HTERT RPE-1 (cell line): ENCODE data around the gene TPX2.

Experiments
- in situ Hi-C: fragments of 300-500 bp; cut with MboI; formaldehyde crosslinking; loops from 4 replicates; pipeline ENCODE4 v1.14.3; 2020; ENCODE audit warnings: low sequenced_read_pairs

The TPX2 gene

GRCh38 chr20:31845300-31845863 is 106.3 kb downstream of the TPX2 start, which contains the start of gene FOXS1:
FOXS1 (minus strand) TSS chr20:31845604; CDS start chr20:31845542, 62 bp downstream.
- in situ Hi-C loops, result no loop called here

- in situ Hi-C loops, result no loop called here
Measured at GRCh38 chr20:31846793-31847138, 107.7 kb downstream of the TPX2 start.

DNA sequence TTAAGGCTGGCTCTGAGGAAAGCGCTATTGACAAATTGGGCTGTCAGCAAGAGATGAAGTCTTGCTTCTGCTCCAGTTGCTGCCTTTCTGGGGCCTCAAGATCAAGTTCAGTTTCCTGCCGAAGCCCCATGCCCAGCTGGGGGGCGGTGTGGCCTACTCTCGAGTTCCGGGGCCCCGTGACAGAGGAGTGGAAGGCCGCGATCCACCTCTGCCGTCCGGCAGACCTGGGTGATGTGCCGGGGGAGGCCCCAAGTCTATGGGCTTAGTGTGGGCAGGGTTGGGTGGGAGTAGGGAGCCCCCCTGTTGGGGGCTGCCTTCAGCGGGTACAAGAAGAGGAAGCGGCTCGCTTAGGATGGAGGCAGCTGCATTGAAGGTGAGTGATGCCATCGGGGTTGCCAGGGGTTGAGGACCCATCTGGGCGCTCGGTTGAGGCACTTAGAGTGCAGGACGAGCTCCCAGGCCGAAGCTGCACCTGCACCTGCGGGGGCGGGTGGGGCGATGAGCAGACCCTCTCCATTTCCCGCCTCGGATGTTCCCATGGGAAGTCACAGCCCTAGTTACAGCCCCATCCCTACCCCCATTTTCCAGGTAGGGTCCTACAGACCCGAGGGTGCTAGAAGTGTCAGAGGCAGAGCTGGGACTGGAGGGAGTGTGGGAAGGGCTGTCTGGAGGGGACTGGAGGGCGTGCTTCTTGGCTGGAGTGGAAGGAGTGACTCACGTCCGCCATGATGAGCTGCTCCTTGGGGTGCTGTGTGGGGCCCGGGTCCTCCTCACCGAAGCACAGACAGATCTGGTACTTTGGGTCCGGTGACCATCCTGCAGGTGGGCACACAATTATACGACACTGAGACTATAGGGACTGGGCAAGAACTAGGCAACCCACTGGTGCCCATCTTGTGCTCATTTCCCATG is 109.3 kb downstream of the TPX2 start:
- in situ Hi-C loops, result no loop called here

- in situ Hi-C loops, result no loop called here
Measured at GRCh38 chr20:31849306-31849930, 110.3 kb downstream of the TPX2 start.
